ENCODE results near the gene AKAP12.

DNA sequence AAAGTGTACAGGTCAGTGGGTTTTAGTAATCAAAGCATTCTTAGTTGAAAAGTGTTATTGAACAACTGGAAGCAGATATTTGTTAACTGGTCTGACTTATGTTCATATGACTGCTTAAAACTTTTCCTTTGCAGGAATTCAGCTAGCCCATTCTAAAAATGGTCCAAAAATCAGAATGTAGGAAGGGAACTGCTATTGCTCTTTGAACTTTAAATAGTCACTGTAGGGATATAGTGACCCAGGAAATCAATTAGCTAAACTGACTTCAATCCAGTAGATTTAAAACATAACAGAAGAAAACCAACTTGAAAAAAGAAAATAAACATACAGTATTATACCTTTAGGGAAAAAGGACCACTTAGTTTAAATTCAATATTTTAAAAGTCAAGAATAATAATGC, 25.5 kb downstream of the AKAP12 start:
- no peak for TF ChIP-seq POLR2A (IDR thresholded peaks at IDR 0.05)
- TF ChIP-seq POLR2AphosphoS5 (IDR thresholded peaks at IDR 0.05; ENCODE audit: insufficient read depth in 1 of 2, low read depth in 1 of 2), result no peak

Measured in vagina (tissue), 2 donors.